ENCODE measurements around the gene ZNF524.
A peak's percentile ranks its signal among the peaks of the same experiment; 100 is the strongest.

ZNF524 gene

DNA sequence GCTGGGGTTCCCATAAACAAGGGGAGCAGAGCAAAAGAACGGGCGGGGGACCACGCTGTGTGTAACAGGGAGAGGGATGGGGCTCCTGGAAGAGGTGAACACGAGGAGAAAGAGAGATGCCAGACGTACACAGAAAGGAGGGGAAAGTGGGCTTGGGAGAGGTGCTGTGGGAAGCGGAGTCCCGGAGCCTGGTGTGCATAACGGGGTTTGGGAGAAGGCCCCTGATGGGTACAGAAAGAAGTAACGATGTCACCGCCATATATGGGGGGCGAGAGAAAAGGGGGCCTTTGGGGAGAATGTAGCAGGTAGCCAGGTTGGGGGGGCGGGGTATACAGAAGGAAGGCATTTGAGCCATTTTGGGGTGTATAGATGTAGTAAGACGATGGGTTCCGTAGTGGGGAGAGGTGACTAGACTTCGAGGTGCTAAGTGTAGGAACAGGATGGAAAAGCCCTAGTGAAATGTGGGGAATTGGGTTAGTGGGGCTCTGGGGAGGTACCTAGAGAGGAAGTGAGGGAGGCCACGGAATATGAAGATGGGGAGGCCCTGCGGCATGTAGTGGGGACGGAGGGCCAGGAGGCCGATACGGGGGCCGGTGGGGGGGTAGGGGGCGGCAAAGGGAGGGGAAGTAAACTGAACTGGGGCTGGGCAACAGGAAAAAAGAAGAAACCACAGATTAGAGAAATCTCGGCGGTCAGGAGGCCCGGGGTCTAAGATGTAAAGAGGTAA is 41.5 kb downstream of the ZNF524 start:
- no peak for DNase-seq (ENCODE audit: low read depth in 1 of 2, low spot score in 1 of 2)

DNA sequence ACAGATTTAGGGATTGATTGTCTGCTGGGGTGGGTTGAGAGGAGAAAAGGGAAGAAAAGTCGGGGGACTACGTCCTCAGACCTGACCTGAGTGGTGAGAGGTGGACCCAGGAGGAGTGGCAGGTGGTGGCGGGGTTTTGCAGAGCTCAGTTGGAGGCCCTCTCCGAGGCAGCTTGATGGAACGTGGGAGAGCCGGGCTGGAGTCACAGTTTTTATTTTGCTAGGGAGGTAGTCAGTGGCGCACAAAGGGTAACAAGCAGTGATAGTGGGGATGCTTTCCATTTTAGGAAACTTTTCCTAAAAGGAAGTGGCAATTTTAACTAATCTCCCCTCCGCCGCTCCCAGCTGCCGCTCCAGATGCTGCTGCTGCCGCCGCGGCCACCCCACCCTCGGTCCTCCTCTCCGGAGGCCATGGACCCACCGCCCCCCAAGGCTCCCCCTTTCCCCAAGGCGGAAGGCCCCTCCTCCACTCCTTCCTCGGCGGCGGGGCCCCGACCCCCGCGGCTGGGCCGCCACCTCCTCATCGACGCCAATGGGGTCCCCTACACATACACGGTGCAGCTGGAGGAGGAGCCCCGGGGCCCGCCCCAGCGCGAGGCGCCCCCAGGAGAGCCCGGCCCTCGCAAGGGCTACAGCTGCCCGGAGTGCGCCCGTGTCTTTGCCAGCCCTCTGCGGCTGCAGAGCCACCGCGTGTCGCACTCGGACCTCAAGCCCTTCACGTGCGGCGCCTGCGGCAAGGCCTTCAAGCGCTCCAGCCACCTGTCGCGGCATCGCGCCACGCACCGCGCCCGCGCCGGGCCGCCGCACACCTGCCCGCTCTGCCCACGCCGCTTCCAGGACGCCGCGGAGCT is 42.3 kb downstream of the ZNF524 start:
- no peak for DNase-seq (ENCODE audit: low read depth in 1 of 2, low spot score in 1 of 2)

DNA sequence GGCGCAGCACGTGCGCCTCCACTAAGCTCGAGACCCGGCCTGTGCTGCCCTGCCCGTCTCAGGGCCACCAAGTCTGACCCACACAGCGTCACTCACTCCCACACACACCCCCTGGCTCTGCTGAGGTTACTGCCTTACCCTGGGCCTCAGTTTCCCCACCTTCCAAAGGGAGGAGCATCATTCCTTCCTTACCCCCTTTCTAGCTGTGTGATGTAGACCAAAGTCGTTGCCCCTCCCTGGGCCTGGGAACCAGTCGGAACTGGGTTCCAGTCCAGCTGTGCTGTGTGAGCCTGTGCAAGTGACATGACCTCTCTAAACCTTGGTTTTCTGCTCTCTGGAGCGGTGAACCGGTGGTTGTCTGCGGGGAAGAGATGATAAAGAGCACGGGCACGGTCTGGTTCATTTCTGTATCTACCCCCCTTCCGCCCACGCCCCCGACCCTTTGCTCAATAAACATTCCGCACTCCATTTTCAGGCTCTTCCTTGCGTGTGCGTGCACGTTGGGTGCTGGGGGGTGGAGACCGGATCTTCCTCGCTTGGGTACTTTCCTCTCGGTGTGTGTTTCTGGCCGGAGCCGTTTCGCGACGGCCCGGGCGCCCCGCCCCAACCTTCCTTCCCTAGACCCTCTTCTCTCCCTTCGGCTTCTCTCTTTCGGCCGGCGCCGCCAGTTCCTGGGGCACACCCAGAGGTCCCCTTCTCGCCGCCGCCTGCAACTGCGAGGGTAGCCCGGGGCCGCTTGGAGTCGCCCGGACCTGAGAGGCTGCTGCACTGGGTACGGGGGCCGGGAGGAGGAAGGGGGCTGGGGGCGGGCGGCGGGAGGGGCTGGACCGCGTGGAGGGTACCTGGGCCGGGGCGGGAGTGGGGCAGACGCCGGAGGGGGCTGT is 43.2 kb downstream of the ZNF524 start, which contains the start of gene ZNF581:
Gene ZNF581 (plus strand): TSS at position 647 of the 884 bp plus-strand sequence. CDS start 923 bp downstream, outside the sequence.
- DNase-seq (ENCODE audit: low read depth in 1 of 2, low spot score in 1 of 2), result peak; percentile 60 to 74

DNA sequence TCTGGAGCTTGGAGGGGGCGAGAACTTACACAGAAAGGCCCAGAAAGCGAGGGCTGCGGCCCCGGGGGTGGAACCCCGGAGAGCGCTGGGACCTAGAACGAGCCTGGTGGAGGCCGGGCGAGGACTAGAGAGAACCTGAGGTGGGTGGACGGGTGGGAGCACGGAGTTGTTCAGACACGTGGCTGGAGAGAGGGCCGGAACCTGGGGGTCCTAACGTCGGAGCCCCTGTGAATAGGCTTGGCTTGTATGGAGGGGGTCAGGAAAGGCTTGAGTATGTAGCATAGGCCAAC is 43.7 kb downstream of the ZNF524 start:
- no peak for DNase-seq (ENCODE audit: low read depth in 1 of 2, low spot score in 1 of 2)

DNA sequence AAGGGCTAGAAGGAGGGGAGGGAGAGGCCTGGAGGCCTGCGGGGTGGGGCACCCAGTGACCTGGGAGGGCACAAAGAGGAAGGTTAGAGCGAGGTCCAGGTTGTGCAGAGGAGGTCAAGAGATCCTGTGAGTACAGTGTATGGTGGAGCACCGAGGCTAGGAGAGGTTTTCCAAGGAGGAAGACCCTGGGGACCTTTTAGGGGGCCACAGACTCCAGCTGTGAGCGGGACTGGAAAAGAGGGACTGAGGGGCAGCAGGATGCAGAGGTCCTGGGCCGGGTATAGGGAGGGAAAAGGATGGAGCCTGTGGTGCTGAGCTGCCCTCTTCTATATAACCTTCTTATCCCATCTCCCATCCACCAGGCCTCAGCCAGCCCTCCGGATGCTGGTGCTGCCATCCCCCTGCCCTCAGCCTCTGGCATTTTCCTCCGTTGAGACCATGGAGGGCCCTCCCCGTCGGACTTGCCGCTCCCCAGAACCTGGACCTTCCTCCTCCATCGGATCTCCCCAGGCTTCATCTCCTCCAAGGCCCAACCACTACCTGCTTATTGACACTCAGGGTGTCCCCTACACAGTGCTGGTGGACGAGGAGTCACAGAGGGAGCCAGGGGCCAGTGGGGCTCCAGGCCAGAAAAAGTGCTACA is 44.2 kb downstream of the ZNF524 start:
- no peak for DNase-seq (ENCODE audit: low read depth in 1 of 2, low spot score in 1 of 2)

DNA sequence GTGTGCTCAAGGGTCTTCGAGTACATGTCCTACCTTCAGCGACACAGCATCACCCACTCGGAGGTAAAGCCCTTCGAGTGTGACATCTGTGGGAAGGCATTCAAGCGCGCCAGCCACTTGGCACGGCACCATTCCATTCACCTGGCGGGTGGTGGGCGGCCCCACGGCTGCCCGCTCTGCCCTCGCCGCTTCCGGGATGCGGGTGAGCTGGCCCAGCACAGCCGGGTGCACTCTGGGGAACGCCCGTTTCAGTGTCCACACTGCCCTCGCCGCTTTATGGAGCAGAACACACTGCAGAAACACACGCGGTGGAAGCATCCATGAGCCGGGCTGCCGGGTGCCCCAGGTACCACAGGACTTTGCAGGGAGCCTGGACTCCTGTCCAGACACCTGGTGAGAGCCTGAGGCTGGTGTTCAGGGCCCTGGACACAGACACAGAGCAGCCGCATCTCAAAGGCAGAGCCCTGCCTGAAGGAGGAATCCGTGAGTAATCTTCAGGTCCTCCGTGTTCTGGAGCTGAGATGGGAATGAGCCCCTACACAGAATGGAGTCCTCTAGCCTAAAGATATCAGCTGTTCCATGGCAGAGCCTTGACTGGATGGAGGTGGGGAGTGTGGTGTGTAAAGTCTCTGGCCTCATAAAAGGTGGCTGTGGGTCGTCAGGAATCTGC is 44.9 kb downstream of the ZNF524 start:
- no peak for DNase-seq (ENCODE audit: low read depth in 1 of 2, low spot score in 1 of 2)

DNA sequence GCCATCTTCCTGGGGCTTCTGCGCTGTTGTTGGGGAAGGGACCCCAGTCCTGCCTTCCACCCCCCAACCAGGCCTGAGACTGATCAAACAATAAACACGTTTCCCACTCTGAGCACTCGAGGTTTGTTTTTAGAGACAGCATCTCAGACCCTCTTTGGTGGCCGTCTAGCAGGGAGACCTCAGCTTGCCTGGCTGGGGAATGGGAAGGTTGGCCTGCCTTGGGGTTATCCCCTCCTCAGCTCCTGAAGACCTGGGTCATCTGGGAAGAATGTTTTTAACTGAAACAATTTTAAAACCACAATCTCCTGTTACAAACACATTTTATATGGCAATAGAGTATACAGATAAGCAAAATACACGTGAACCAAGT is 45.4 kb downstream of the ZNF524 start:
- DNase-seq (ENCODE audit: low read depth in 1 of 2, low spot score in 1 of 2), result no peak

DNA sequence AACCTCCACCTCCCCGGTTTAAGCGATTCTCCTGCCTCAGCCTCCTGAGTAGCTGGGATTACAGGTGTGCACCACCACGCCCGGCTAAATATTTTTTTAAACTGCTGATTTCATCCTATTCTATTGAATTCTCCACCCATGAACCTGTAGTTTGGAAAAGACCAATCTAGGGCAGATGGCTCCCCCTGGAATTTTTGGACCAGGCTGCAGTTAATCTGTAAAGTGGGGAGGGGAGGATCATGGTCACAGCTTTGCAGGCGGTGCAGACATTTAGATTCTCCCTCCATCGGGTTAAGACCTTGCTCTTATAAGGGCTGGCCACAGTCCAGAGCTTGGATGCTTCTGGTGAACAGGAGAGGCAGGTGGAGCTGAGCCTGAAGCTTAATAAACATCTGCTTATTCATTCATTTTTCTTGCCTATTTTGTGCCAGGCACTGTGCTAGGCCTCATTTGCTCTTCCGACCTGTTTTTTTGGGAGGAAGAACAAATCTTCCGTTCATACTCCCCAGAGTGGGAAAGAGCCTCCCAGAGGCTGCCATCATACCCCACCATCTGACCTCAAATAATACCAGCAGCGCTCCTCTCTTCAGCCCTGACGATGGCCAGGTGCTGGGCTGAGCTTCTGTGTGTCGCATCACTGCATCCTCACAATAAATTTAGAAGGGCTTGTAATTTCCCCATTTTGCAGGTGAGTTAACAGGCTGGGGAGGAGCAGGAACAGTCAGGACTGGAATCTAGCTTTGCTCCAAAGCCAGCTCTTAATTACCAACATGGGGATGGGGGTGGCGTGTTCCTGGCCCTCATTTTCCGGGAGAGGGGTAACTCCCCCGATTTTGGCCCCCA is 47.0 kb downstream of the ZNF524 start:
- DNase-seq (ENCODE audit: low read depth in 1 of 2, low spot score in 1 of 2), result no peak

DNA sequence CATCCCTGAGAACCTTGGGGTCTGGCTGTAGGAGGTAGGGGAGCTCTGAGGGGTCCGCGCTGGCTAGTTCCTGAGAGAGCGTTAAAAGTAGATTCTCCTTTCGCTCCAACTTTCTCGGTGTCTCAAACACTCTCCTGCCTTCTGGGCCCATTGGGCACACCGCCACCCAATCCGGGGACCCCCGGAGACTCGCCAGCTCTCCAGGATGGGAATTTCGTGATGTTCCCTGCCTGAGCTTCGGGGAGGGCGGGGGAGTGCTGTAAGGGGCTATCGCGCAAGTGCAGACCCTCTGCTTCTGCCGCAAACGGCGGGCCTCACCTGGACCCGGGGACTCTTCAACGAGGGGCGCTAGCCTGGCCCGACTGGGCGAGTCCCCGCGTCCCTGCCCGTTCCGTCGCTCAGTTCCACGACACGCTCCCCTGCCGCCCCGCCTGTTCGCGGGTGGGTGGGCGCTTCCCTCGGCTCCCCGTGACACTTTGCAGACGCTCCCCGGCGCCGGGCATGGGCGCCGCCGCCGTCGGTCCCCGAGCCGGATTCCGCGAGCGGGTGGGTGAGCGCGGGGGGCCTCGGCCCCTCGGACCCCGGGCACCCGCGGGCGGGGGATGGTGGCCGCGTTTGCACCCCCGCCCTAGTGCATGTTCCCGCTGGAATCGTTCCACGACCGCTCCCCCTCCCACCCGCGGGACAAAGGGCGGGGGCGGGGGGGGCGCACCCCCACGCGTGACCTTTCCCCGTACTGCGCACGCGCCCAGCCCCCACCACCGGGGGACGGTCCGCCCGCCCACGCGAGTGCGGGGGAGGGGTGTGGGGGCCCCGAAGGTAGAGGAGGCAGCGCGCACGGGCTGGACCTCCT is 47.9 kb downstream of the ZNF524 start, which contains the start of gene CCDC106:
Gene CCDC106 (plus strand): TSS at position 481 of the 853 bp plus-strand sequence. CDS start 835 bp downstream, outside the sequence.
- DNase-seq (ENCODE audit: low read depth in 1 of 2, low spot score in 1 of 2), result no peak

DNA sequence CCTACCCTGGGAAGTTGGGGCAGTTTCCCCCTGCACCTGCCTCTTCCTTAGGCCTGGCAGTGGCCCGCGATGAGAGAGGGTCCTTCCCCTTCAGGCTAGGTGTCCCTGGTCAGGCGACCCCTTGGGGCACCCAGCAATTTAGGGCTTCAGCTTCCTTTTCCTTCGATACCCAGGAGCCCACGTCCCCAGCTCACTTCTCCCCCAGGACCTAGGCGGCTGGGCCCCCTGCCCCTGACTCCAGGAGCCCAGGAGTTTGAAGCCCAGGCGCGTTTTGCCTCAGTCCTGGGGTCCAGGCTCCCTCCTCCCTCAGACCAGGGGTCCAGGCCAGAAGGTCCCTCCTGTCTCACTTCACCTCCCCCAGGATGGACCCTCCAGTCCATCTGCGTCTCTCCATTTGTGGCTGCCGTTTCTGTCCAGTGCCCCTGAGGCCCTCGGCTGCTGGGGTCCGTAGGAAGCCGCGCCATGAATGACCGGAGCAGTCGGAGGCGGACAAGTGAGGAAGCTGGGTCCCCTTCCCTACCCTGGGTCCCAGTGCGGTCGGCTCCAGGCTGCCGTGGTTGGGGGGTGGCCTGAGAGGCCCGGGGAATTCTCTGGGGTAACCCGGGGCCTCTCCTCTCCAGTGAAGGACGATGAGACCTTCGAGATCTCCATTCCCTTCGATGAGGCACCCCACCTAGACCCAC is 48.6 kb downstream of the ZNF524 start:
- DNase-seq (ENCODE audit: low read depth in 1 of 2, low spot score in 1 of 2), result no peak

DNA sequence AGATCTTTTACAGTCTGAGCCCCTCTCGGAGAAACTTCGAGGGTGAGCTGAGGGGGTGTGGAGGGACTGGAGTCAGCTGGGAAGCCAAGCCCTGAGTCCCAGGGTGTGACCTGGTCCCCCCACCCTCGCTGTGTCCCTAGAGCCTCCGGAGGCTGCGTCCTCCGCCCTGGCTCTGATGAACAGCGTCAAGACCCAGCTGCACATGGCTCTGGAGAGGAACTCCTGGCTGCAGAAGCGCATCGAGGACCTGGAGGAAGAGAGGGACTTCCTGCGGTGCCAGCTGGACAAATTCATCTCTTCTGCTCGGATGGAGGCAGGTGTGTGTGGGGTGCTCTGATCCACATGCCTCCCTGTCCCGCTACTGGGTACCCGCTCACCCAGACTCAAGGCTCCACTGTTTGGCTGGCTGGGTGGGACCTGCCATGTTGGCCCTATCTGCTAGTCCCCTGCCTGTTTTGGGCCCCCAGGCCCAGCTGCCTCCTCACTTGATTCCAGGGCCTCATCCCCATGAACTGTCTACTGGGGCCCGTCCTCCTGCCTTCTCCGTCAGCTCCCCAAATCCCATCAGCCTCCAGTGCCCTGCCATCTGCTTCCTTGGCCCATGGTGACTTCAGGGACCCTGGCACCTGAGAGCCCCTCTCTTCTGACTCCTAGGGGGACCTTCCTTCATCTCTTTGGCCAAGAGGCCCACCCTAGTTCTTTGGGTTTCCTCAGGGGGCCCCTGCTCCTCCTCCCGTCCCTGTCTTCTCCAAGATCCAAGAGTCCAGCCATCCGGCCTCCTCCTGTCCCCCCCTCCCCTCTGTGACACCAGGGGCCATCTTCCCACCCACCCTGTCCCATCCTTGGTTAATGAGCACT is 49.4 kb downstream of the ZNF524 start:
- DNase-seq (ENCODE audit: low read depth in 1 of 2, low spot score in 1 of 2), result no peak

DNA sequence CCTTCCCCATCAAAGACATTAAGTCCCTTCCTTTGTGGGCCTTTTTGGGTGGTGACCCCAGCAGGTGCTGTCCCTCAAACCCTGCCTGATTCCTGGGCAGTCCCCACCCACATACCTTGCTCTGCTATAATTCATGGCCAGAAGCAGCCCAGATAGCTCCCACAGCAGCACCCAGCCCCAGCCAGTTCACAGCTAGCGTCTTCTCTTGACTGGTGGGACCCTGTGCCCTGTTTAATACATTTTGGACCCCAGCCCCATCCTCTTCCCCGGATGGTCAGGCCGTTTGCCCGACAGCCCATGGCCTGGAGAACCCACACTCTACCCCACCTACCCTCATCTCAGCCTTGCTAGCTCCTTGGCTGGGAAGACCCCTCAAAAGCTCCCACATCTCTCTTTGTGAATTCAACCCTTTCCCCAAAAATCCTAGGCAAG is 50.1 kb downstream of the ZNF524 start:
- DNase-seq (ENCODE audit: low read depth in 1 of 2, low spot score in 1 of 2), result no peak

DNA sequence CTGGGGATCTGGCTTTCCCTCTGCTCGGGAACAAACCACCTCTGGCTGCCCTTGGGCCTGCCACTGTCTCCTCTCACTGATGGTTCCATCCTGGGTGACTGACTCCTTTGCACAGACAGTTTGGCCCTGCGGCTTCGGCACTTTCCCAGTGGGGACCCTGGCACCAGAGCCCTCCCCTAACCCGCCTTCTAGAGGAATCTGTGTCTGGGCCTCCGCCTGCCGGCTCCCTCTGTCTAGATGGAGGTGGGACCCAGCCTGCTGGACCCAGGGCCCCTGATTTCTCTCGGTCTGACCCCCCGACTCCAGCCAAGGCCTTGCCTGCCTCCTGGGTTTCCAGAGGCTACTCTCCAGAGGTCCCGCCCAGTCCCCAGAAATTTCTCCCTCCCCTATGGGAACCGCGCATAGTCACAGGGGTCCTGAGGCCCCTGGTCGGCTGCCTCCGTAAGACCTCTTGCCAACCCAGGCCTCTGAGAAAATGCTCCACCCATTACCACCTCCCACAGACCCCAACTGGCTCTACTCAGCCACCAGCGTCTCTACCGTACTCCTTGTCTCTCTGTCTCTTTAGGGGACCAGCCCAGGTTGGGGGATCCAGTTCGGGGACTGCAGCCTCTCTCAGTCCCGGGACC is 50.6 kb downstream of the ZNF524 start:
- no peak for DNase-seq (ENCODE audit: low read depth in 1 of 2, low spot score in 1 of 2)

DNA sequence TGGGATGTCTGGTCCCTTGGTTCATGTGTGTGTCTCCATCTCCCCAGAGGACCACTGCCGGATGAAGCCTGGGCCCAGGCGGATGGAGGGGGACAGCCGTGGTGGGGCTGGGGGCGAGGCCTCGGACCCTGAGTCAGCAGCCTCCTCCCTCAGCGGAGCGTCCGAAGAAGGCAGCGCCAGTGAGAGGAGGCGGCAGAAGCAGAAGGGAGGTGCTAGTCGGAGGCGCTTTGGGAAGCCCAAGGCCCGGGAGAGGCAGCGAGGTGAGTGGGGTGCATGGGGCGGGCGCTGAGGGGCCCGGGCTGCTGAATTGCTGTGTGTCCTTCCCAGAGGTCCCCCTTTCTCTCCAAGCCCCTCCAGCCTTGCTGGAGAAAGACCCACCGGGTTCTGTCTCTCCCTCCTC is 51.1 kb downstream of the ZNF524 start:
- DNase-seq (ENCODE audit: low read depth in 1 of 2, low spot score in 1 of 2), result no peak

DNA sequence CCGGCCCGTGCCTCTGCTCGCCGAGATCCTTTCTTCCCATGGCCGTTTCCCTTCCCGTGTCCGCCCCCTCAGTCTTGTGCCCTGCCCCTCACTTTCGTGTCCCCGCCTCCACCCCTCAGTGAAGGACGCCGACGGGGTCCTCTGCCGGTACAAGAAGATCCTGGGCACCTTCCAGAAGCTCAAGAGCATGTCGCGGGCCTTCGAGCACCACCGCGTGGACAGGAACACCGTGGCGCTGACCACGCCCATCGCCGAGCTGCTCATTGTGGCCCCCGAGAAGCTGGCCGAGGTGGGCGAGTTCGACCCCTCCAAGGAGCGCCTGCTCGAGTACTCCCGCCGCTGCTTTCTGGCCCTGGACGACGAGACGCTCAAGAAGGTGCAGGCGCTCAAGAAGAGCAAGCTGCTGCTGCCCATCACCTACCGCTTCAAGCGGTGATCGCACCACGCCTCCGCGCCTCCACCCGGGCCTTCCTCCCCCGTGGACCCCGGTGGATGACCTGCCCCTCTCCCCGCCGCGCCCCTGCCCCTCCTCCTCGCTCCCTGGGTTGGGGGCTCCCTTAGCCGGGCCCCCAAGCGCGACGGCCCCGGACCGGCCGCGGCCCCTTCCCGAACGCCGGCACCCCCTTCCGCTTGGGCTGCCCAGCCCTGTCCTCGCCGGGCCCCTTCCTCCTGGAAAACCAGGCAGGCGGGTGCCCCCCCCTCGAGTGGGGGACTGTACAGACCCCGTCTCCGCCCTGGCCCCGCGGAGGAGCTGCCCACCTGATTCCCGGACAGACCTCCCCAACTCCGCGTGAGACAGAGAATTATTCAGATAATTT is 52.4 kb downstream of the ZNF524 start:
- DNase-seq (ENCODE audit: low read depth in 1 of 2, low spot score in 1 of 2), result no peak

Measured in stimulated activated CD4-positive, alpha-beta T cell treated with anti-CD3 and anti-CD28 coated beads, Interleukin-15, amount 100 ng/mL, for 1 hour (primary cell).